Measurements from ENCODE around the gene STK32C. TPM values are rescaled to one million over a fixed set of nuclear protein-coding genes. Genes with fewer than 3 reads are reported as not detected.
"Not testable (repeated sequence)": the region's sequence is repeated elsewhere in the genome, so short reads cannot be mapped to it uniquely, and the experiment has no call there.

STK32C gene
- total RNA-seq, 1 donor from 2014 or later, result 14.6 TPM

- H3K9me3 Mint-ChIP-seq, result no peaks in the 10 kb centered on the region
- peaks cover 4% of the 10 kb centered on the region for H3K36me3 Mint-ChIP-seq (ENCODE audit: low read depth)
- H3K27me3 Mint-ChIP-seq (ENCODE audit: insufficient read depth), result no peaks in the 10 kb centered on the region
- peaks cover 37% of the 10 kb centered on the region for H3K4me1 Mint-ChIP-seq (ENCODE audit: low read depth)
- H3K27ac Mint-ChIP-seq, result peak overlapping the region; percentile 74
- DNase-seq (ENCODE audit: low spot score), result no peak
- no peak overlapping the region for H3K4me3 Mint-ChIP-seq
- intact Hi-C loops (cut with micrococcal nuclease), result loop anchor here (2.0 kb wide), 1 partner anchor 289 kb away; no protein-coding TSS in a partner anchor
Observed at GRCh38 chr10:132163826-132164515, 143.8 kb downstream of the STK32C start.

GRCh38 chr10:132163278-132163765 lies 144.4 kb downstream of the STK32C start:
- H3K27me3 Mint-ChIP-seq (ENCODE audit: insufficient read depth), result no peaks in the 10 kb centered on the region
- H3K4me1 Mint-ChIP-seq (ENCODE audit: low read depth), result peaks cover 41% of the 10 kb centered on the region
- peak; percentile 56 for DNase-seq (ENCODE audit: low spot score)
- peak overlapping the region; percentile 74 for H3K27ac Mint-ChIP-seq
- intact Hi-C loops (cut with micrococcal nuclease), result loop anchor here (2.0 kb wide), 1 partner anchor 289 kb away; no protein-coding TSS in a partner anchor
- no peak overlapping the region for H3K4me3 Mint-ChIP-seq
- no peaks in the 10 kb centered on the region for H3K9me3 Mint-ChIP-seq
- peaks cover 4% of the 10 kb centered on the region for H3K36me3 Mint-ChIP-seq (ENCODE audit: low read depth)

DNA sequence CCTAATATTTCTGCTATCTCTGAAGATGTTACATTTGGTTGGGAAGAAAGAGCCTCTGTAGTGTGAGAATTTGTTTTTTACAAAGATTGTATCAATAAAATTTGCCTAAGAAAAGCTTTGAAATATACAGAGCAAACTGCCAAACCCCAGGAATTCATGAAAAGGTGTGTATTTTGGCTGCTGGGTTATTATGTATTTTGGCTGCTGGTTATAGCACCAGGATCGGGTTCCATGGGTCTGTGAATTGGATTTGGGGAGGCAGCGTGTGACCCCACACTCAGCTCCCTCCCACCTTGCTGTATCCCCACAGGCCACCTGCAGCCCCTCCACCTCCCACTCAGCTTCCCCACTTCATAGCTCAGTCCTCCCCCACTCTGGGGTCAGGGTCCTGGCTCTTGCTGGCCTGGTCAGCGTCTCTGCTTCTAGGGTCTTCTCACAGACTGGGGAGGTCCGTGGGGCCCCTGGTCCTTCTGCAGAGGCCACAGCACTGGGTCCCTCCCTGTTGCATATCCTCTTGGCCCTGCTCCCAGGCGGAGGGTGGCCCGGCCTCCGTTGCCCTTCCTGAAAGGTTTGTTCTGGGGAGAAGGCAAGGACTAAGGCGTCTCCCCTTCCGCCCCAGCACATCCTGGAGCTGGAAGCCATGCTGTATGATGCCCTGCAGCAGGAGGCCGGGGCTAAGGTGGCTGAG lies 145.0 kb downstream of the STK32C start:
- intact Hi-C loops (cut with micrococcal nuclease), result loop anchor here (1.0 to 2.0 kb wide), 3 partner anchors 24 to 375 kb away; partner anchors contain the start of genes DPYSL4 and INPP5A
- no peaks in the 10 kb centered on the region for H3K9me3 Mint-ChIP-seq
- peak overlapping the region; percentile 100 for H3K27ac Mint-ChIP-seq
- H3K4me1 Mint-ChIP-seq (ENCODE audit: low read depth), result peaks cover 45% of the 10 kb centered on the region
- peaks cover 2% of the 10 kb centered on the region for H3K27me3 Mint-ChIP-seq (ENCODE audit: insufficient read depth)
- DNase-seq (ENCODE audit: low spot score), result no peak
- peak overlapping the region; percentile 84 for H3K4me3 Mint-ChIP-seq
- H3K36me3 Mint-ChIP-seq (ENCODE audit: low read depth), result peaks cover 4% of the 10 kb centered on the region

- H3K27ac Mint-ChIP-seq, result peak overlapping the region; percentile 100
Observed at GRCh38 chr10:132162021-132162531, 145.7 kb downstream of the STK32C start.

DNA sequence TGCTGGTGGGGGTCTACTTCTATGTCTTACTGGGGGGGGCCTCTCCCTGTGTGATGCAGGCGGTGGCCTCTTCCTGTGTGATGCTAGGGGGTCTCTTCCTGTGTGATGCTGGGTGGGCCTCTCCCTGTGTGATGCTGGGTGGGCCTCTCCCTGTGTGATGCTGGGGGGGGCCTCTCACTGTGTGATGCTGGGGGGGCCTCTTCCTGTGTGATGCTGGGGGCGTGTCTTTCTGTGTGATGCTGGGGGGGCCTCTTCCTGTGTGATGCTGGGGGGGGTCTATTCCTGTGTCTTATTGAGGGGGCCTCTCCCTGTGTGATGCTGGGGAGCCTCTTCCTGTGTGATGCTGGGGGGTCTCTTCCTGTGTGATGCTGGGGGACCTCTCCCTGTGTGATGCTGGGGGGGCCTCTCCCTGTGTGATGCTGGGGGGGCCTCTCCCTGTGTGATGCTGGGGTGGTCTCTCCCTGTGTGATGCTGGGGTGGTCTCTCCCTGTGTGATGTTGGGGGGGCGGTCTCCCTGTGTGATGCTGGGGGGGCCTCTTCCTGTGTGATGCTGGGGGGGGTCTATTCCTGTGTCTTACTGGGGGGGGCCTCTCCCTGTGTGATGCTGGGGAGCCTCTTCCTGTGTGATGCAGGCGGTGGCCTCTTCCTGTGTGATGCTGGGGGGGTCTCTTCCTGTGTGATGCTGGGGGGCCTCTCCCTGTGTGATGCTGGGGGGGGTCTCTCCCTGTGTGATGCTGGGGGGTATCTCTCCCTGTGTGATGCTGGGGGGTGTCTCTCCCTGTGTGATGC lies 146.7 kb downstream of the STK32C start:
- H3K9me3 Mint-ChIP-seq; intact Hi-C loops (cut with micrococcal nuclease); H3K27me3 Mint-ChIP-seq (ENCODE audit: insufficient read depth); DNase-seq (ENCODE audit: low spot score); H3K36me3 Mint-ChIP-seq (ENCODE audit: low read depth): not testable (repeated sequence)
- Mint-ChIP-seq H3K4me3 (peak overlapping the region; percentile 26), H3K27ac (peak overlapping the region; percentile 85), H3K4me1 (ENCODE audit: low read depth) (peaks cover 35% of the 10 kb centered on the region)

More at GRCh38 chr10:132162021-132162531, 145.7 kb downstream of the STK32C start:
- peaks cover 45% of the 10 kb centered on the region for H3K4me1 Mint-ChIP-seq (ENCODE audit: low read depth)
- peaks cover 2% of the 10 kb centered on the region for H3K27me3 Mint-ChIP-seq (ENCODE audit: insufficient read depth)
- DNase-seq (ENCODE audit: low spot score), result peak; percentile 61
- H3K9me3 Mint-ChIP-seq, result no peaks in the 10 kb centered on the region
- intact Hi-C loops (cut with micrococcal nuclease), result loop anchor here (1.0 to 2.0 kb wide), 3 partner anchors 24 to 375 kb away; partner anchors contain the start of genes DPYSL4 and INPP5A
- H3K4me3 Mint-ChIP-seq, result peak overlapping the region; percentile 84
- H3K36me3 Mint-ChIP-seq (ENCODE audit: low read depth), result peaks cover 4% of the 10 kb centered on the region

- DNase-seq (ENCODE audit: low spot score); H3K4me3 Mint-ChIP-seq; intact Hi-C loops (cut with micrococcal nuclease); H3K27me3 Mint-ChIP-seq (ENCODE audit: insufficient read depth); H3K27ac Mint-ChIP-seq; H3K36me3 Mint-ChIP-seq (ENCODE audit: low read depth); H3K9me3 Mint-ChIP-seq: not testable (repeated sequence)
- H3K4me1 Mint-ChIP-seq (ENCODE audit: low read depth), result peaks cover 35% of the 10 kb centered on the region
Observed at GRCh38 chr10:132160231-132160630, 147.5 kb downstream of the STK32C start.

GRCh38 chr10:132159302-132160230 lies 148.2 kb downstream of the STK32C start:
- H3K27me3 Mint-ChIP-seq (ENCODE audit: insufficient read depth); H3K9me3 Mint-ChIP-seq; H3K36me3 Mint-ChIP-seq (ENCODE audit: low read depth): not testable (repeated sequence)
- Mint-ChIP-seq H3K4me3 (peak overlapping the region; percentile 58), H3K27ac (peak overlapping the region; percentile 93), H3K4me1 (ENCODE audit: low read depth) (peaks cover 35% of the 10 kb centered on the region)
- intact Hi-C loops (cut with micrococcal nuclease), result loop anchor here (5.0 kb wide), 1 partner anchor 257 kb away; the partner anchor contains the start of gene PPP2R2D
- DNase-seq (ENCODE audit: low spot score), result peak; percentile 69

GRCh38 chr10:132158823-132159222 lies 148.9 kb downstream of the STK32C start:
- peak; percentile 43 for DNase-seq (ENCODE audit: low spot score)
- intact Hi-C loops (cut with micrococcal nuclease), result loop anchor here (1.0 to 5.0 kb wide), 4 partner anchors 27 to 378 kb away; partner anchors contain the start of genes DPYSL4, INPP5A and PPP2R2D
- Mint-ChIP-seq H3K9me3 (no peaks in the 10 kb centered on the region), H3K36me3 (ENCODE audit: low read depth) (peaks cover 4% of the 10 kb centered on the region), H3K27me3 (ENCODE audit: insufficient read depth) (peaks cover 2% of the 10 kb centered on the region), H3K4me1 (ENCODE audit: low read depth) (peaks cover 34% of the 10 kb centered on the region), H3K4me3 (peak overlapping the region; percentile 58), H3K27ac (peak overlapping the region; percentile 93)

GRCh38 chr10:132158122-132158741 lies 149.5 kb downstream of the STK32C start:
- Mint-ChIP-seq H3K9me3 (no peaks in the 10 kb centered on the region), H3K27me3 (ENCODE audit: insufficient read depth) (peaks cover 2% of the 10 kb centered on the region), H3K36me3 (ENCODE audit: low read depth) (peaks cover 4% of the 10 kb centered on the region), H3K4me1 (ENCODE audit: low read depth) (peaks cover 28% of the 10 kb centered on the region), H3K4me3 (no peak overlapping the region), H3K27ac (peak overlapping the region; percentile 83)
- peak; percentile 40 for DNase-seq (ENCODE audit: low spot score)
- intact Hi-C loops (cut with micrococcal nuclease), result loop anchor here (1.0 to 5.0 kb wide), 4 partner anchors 28 to 379 kb away; partner anchors contain the start of genes DPYSL4, INPP5A and PPP2R2D

All from activated T-helper 1 cell treated with anti-CD3 and anti-CD28 coated beads, Interleukin-12 subunit alpha, Interleukin-12 subunit beta, Interleukin-2, Interleukin-4 antibody, amounts not matched to agents 30 ng/mL and 10 ng/mL and 1 ng/mL, durations not matched to agents 14 hours and 24 hours and 36 hours (primary cell).